ENCODE measurements around the gene DNM2.

DNA sequence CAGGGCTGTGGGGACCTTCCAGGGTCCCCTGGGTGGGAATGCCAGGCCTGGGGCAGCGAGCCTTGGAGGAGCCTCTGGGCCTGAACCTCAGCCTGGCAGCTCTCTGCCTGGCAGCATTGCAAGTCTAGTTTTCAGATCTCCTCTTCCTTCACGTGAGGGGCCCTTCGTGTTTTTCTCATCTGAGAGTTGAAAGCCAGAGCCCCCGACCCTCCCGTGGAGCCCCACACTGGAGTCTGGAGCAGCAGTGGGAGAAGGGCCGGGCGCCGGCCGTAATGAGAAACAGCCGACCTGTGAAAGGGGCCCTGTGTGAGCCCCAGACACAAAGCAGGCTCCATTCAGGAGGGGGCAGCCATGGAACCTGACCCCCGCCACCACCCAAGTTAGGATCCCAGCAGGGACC lies 98.8 kb downstream of the DNM2 start:
- TF ChIP-seq, protein P1, sequence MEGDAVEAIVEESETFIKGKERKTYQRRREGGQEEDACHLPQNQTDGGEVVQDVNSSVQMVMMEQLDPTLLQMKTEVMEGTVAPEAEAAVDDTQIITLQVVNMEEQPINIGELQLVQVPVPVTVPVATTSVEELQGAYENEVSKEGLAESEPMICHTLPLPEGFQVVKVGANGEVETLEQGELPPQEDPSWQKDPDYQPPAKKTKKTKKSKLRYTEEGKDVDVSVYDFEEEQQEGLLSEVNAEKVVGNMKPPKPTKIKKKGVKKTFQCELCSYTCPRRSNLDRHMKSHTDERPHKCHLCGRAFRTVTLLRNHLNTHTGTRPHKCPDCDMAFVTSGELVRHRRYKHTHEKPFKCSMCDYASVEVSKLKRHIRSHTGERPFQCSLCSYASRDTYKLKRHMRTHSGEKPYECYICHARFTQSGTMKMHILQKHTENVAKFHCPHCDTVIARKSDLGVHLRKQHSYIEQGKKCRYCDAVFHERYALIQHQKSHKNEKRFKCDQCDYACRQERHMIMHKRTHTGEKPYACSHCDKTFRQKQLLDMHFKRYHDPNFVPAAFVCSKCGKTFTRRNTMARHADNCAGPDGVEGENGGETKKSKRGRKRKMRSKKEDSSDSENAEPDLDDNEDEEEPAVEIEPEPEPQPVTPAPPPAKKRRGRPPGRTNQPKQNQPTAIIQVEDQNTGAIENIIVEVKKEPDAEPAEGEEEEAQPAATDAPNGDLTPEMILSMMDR (IDR thresholded peaks at IDR 0.05): no peak
- no peak for TF ChIP-seq POLR2A (IDR thresholded peaks at IDR 0.05)

Data from testis (tissue), 2 donors.